NCI-H2227 (cell line): Measurements from ENCODE around the gene PTPRC.

ENCODE experiments used
- DNase-seq: peaks from one replicate; lab custom pipeline; 2025; ENCODE audit not compliant: unreplicated experiment; lab: John Stamatoyannopoulos, UW

The PTPRC gene

GRCh38 chr1:198672124-198672523 is 33.3 kb downstream of the PTPRC start:
- DNase-seq: no peak

GRCh38 chr1:198674009-198674408 is 35.2 kb downstream of the PTPRC start:
- DNase-seq: no peak

- DNase-seq: peak; percentile 5
Measured at GRCh38 chr1:198676253-198676652, 37.4 kb downstream of the PTPRC start.

- DNase-seq: no peak
Measured at GRCh38 chr1:198677027-198677426, 38.2 kb downstream of the PTPRC start.

- no peak for DNase-seq
Measured at GRCh38 chr1:198677871-198678270, 39.0 kb downstream of the PTPRC start.

GRCh38 chr1:198678301-198678836 is 39.5 kb downstream of the PTPRC start:
- no peak for DNase-seq

GRCh38 chr1:198678901-198679329 is 40.1 kb downstream of the PTPRC start:
- DNase-seq: no peak

- no peak for DNase-seq
Measured at GRCh38 chr1:198679535-198680173, 40.8 kb downstream of the PTPRC start.

GRCh38 chr1:198680174-198680875 is 41.5 kb downstream of the PTPRC start:
- DNase-seq: no peak

- DNase-seq: no peak
Measured at GRCh38 chr1:198681252-198681651, 42.4 kb downstream of the PTPRC start.

- DNase-seq: peak; percentile 75
Measured at GRCh38 chr1:198681831-198682759, 43.3 kb downstream of the PTPRC start.

GRCh38 chr1:198682850-198683249 is 44.0 kb downstream of the PTPRC start:
- DNase-seq: no peak

- DNase-seq: no peak
Measured at GRCh38 chr1:198683449-198683848, 44.6 kb downstream of the PTPRC start.

- peak; percentile 50 for DNase-seq
Measured at GRCh38 chr1:198686069-198686728, 47.4 kb downstream of the PTPRC start.

GRCh38 chr1:198687429-198687828 is 48.6 kb downstream of the PTPRC start:
- DNase-seq: no peak

- no peak for DNase-seq
Measured at GRCh38 chr1:198691063-198691462, 52.2 kb downstream of the PTPRC start.

- DNase-seq: no peak
Measured at GRCh38 chr1:198693321-198693720, 54.5 kb downstream of the PTPRC start.

GRCh38 chr1:198694542-198694941 is 55.7 kb downstream of the PTPRC start:
- no peak for DNase-seq

- no peak for DNase-seq
Measured at GRCh38 chr1:198696211-198696610, 57.4 kb downstream of the PTPRC start.

- peak; percentile 66 for DNase-seq
Measured at GRCh38 chr1:198699167-198700015, 60.6 kb downstream of the PTPRC start.
